ENCODE data around the gene ANK2.

Gene ANK2

DNA sequence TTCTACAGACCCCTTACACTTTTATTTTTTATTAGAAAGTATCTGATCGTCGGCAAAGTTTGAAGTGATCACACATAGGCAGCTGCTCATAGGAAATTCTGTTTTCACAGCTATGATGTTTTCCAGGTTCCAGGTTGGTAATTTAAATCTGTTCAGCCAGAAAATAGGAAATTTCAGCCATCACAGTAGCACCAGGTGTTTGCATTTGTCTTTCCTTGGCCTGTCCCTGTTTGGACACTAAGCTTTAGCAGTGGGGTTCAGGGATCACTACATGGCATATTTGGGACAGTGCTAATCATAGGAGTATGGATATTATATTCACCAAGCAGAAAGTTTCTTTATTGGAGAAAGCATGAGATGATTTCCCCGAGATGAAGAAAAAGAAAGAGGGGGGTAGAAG is 92.9 kb downstream of the ANK2 start:
- no peak overlapping the region for H3K4me3 Mint-ChIP-seq
- no peak overlapping the region for H3K27ac Mint-ChIP-seq
- no peaks in the 10 kb centered on the region for H3K36me3 Mint-ChIP-seq (ENCODE audit: low read depth)
- no peaks in the 10 kb centered on the region for H3K27me3 Mint-ChIP-seq
- H3K4me1 Mint-ChIP-seq (ENCODE audit: low read depth): no peaks in the 10 kb centered on the region
- no peaks in the 10 kb centered on the region for H3K9me3 Mint-ChIP-seq

DNA sequence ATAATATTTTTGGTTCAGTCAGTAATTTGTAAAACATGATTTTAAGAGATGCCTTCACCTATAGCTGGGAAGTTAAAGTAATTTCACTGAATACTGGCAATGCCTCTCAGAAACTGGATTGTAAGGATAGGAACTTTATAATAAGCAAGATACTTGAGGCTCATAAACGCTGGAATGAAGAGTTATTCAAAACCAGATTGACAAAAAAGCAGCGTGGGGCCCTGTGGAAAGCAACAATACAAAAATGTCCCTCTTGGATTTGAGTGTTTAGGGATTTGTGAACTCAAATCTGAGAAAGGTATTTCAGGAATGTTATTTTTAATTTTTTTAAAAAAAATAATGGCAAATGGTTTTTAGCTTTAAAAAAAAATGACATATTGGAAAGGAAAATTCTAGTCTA is 94.6 kb downstream of the ANK2 start:
- H3K27ac Mint-ChIP-seq: no peak overlapping the region
- no peaks in the 10 kb centered on the region for H3K9me3 Mint-ChIP-seq
- H3K4me1 Mint-ChIP-seq (ENCODE audit: low read depth): no peaks in the 10 kb centered on the region
- H3K36me3 Mint-ChIP-seq (ENCODE audit: low read depth): no peaks in the 10 kb centered on the region
- H3K27me3 Mint-ChIP-seq: no peaks in the 10 kb centered on the region
- no peak overlapping the region for H3K4me3 Mint-ChIP-seq

GRCh38 chr4:113145147-113145518 is 95.7 kb downstream of the ANK2 start:
- H3K4me3 Mint-ChIP-seq: no peak overlapping the region
- no peaks in the 10 kb centered on the region for H3K27me3 Mint-ChIP-seq
- H3K27ac Mint-ChIP-seq: no peak overlapping the region
- H3K4me1 Mint-ChIP-seq (ENCODE audit: low read depth): no peaks in the 10 kb centered on the region
- H3K36me3 Mint-ChIP-seq (ENCODE audit: low read depth): no peaks in the 10 kb centered on the region
- no peaks in the 10 kb centered on the region for H3K9me3 Mint-ChIP-seq

DNA sequence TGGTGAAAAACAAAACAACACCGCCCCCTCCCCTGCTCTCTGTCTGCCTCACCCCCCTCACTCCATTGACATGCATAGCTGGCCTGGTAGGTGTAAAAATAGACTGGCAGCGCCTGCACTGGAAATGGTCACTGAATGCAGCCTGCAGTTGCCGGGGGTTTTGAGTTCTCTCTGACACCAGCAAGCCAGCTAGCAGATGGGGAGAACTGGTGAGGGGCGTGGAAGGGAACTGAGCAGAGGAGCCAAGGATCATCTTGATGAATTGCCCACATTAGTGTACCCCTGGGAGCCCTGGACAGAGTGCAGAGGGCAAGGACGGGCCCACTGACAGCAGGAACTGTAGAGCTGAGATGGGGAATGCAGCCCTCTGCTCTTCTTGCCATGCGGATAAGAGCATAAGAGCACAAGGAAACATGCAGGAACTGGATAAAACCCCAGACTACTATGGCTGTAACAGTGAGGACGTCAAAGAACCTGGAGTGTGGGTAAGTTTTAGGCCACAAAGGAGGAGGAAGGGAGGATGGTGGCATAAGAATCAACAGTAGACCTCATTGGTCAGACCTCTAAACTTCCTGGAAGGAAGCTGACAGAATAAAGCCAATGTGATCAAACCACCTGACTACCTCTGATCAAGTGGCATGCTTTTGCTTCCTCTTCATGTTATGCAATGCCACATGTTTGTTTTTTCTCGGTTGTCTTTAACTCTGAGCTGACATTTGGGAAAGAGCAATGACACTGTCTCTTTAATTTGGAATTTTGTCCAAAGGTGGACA is 96.3 kb downstream of the ANK2 start:
- no peak overlapping the region for H3K4me3 Mint-ChIP-seq

DNA sequence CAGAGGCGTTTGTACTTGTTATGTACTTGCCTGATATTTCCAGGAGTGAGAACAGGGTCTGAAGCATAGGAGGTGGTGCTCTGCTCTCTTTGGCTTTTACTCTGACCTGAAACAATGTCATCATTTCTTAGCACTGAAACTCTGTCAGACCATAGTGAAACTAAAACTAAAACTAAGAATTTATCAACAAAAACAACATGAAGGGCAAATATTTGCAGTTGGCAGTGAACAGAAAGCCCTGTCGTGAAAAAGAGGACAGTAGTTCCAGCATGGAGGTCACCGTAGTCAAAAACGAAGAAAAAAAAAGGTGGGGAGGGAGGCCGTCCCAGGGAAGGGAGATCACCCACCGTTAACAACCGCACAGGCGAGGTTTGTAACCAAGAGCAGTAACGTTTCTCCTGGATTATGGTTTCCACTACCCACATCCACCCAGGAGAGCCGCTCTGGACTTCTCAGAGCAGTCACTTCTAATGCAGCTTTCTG is 97.5 kb downstream of the ANK2 start:
- Mint-ChIP-seq H3K9me3 (no peaks in the 10 kb centered on the region), H3K4me1 (ENCODE audit: low read depth) (no peaks in the 10 kb centered on the region), H3K27me3 (no peaks in the 10 kb centered on the region), H3K36me3 (ENCODE audit: low read depth) (no peaks in the 10 kb centered on the region), H3K27ac (peak overlapping the region; percentile 6), H3K4me3 (peak overlapping the region; percentile 72)

More for the DNA sequence above, 96.3 kb downstream of the ANK2 start:
- Mint-ChIP-seq H3K27ac (no peak overlapping the region), H3K4me1 (ENCODE audit: low read depth) (no peaks in the 10 kb centered on the region), H3K36me3 (ENCODE audit: low read depth) (no peaks in the 10 kb centered on the region), H3K27me3 (no peaks in the 10 kb centered on the region), H3K9me3 (no peaks in the 10 kb centered on the region)

DNA sequence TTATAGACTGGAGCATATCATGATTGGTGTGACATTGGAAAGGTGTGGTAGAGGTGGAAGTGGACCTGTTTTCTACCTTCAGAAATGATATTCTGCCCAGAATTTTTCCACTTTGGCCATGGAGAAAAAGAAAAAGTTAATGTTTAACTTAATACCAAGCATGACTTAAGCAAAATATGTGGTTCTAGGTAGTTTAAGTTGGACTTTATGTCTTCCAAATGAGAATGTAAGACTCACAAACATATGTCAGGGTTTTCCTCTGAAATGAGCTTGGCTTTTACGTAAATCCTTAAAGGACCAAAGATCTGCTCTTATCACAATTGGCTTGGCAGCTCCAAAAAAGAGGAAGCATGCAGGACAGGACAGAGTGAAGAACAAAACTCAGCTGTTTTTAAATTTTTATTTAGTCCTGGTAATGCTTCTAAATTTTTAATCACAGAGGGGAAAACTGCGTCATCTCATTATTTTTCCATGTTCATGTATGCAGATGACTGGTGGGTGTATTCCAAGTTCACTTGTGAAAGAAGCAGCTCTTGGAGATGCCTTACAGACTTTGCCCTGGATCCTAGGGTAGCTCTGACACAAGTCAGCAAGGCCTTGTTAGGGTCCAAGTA is 98.2 kb downstream of the ANK2 start:
- no peaks in the 10 kb centered on the region for H3K36me3 Mint-ChIP-seq (ENCODE audit: low read depth)
- H3K27ac Mint-ChIP-seq: no peak overlapping the region
- no peaks in the 10 kb centered on the region for H3K4me1 Mint-ChIP-seq (ENCODE audit: low read depth)
- no peaks in the 10 kb centered on the region for H3K27me3 Mint-ChIP-seq
- no peaks in the 10 kb centered on the region for H3K9me3 Mint-ChIP-seq
- no peak overlapping the region for H3K4me3 Mint-ChIP-seq

GRCh38 chr4:113148925-113149324 is 99.5 kb downstream of the ANK2 start:
- no peaks in the 10 kb centered on the region for H3K36me3 Mint-ChIP-seq (ENCODE audit: low read depth)
- no peaks in the 10 kb centered on the region for H3K4me1 Mint-ChIP-seq (ENCODE audit: low read depth)
- no peaks in the 10 kb centered on the region for H3K9me3 Mint-ChIP-seq
- H3K27me3 Mint-ChIP-seq: no peaks in the 10 kb centered on the region
- H3K27ac Mint-ChIP-seq: no peak overlapping the region
- no peak overlapping the region for H3K4me3 Mint-ChIP-seq

DNA sequence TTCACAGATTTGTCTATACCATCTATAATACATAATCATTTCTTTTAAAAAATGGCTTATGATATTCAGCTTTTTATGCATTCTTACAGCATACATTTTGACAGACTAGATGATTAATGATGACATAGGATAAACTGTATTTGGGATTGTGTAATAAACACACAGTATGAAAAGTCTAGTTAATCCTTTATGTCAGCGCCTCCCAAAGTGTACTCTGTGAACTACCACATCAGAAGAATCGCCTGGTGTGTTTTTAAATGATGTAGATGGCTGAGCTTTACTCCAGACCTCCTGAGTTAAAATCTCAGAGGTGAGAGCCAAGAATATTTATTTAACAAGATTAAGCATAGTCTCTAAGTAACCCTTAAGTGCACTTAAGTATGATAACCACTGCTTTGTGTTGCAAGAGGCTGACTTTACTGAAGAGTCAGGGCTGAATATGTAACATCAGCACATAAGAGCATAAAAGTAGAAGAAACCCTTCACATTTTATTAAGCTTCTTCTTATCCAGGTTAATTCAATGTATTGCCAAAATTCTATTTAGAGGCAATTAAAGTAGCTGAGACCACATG is 104.2 kb downstream of the ANK2 start:
- no peak overlapping the region for H3K27ac Mint-ChIP-seq
- no peaks in the 10 kb centered on the region for H3K27me3 Mint-ChIP-seq
- no peak overlapping the region for H3K4me3 Mint-ChIP-seq
- no peaks in the 10 kb centered on the region for H3K9me3 Mint-ChIP-seq
- no peaks in the 10 kb centered on the region for H3K4me1 Mint-ChIP-seq (ENCODE audit: low read depth)
- H3K36me3 Mint-ChIP-seq (ENCODE audit: low read depth): no peaks in the 10 kb centered on the region

DNA sequence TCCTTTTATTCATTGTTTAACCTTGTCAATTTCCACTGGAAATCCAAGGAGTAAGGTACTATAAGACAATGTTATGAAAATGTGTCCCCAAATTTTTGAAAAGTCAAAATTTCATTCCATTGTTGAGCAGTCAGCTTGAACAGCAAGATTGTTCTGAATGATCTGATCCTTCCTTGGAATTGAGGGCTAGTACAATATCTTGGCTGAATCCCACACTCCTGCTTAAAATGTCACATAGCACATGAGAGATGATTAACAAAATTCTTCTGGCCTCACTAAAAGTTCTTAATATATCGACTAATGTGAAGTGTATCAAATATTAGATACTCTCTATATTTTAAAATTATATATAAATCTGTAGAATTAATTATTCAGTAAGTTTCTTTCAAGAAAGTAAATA is 104.8 kb downstream of the ANK2 start:
- Mint-ChIP-seq H3K36me3 (ENCODE audit: low read depth) (no peaks in the 10 kb centered on the region), H3K9me3 (no peaks in the 10 kb centered on the region), H3K27ac (no peak overlapping the region), H3K27me3 (no peaks in the 10 kb centered on the region), H3K4me3 (no peak overlapping the region), H3K4me1 (ENCODE audit: low read depth) (no peaks in the 10 kb centered on the region)

GRCh38 chr4:113157086-113157857 is 107.8 kb downstream of the ANK2 start:
- Mint-ChIP-seq H3K27me3 (peaks cover 3% of the 10 kb centered on the region), H3K4me3 (no peak overlapping the region), H3K27ac (no peak overlapping the region), H3K4me1 (ENCODE audit: low read depth) (no peaks in the 10 kb centered on the region), H3K36me3 (ENCODE audit: low read depth) (no peaks in the 10 kb centered on the region), H3K9me3 (no peaks in the 10 kb centered on the region)

DNA sequence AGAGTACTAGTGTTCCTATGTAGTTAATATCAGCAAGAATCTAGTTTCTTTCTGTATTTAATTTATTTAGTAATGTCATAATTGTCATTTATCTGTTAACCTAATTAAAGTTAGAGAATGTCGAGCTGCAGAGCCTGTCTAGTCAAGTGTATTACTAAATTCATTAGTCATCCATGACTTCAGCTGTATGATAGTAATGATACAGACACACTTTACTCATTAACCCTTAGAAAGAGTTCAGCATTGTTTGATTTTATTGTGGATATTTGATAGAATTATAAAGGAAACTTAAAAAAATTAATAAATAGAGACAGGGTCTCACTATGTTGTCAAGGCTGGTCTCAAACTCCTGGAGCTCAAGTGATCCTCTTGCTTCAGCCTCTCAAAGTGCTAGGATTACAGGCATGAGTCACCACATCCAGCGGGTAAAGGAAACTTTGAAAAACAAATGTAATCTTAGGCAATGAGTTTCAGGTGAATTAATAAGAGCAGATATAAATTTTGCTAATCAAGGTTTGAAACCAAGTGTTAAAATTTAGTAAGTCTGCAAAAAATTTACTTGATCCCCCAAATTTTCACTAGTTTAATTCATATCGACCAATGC is 110.6 kb downstream of the ANK2 start:
- Mint-ChIP-seq H3K4me1 (ENCODE audit: low read depth) (no peaks in the 10 kb centered on the region), H3K4me3 (no peak overlapping the region), H3K9me3 (no peaks in the 10 kb centered on the region), H3K27ac (no peak overlapping the region), H3K36me3 (ENCODE audit: low read depth) (no peaks in the 10 kb centered on the region), H3K27me3 (peaks cover 4% of the 10 kb centered on the region)

DNA sequence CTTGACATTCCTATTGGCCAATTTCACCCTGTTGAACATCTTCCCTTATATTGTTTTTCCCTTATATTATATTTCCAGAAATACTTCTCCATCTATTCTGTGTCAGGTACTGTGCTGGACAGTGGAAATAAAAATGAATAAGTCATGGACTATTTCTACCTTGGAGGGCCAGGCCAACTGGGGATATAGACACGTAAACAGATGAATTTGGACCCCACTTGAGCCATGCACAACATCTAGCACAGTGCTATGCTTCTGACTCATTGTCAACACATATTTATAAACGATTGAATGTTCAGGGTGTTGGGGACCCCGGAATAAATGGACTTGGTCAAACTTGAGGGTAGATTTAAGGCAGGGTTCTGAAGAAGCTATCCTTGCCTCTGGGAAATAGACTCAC is 111.1 kb downstream of the ANK2 start:
- Mint-ChIP-seq H3K27ac (no peak overlapping the region), H3K27me3 (peaks cover 4% of the 10 kb centered on the region), H3K4me3 (no peak overlapping the region), H3K4me1 (ENCODE audit: low read depth) (no peaks in the 10 kb centered on the region), H3K36me3 (ENCODE audit: low read depth) (no peaks in the 10 kb centered on the region), H3K9me3 (no peaks in the 10 kb centered on the region)

DNA sequence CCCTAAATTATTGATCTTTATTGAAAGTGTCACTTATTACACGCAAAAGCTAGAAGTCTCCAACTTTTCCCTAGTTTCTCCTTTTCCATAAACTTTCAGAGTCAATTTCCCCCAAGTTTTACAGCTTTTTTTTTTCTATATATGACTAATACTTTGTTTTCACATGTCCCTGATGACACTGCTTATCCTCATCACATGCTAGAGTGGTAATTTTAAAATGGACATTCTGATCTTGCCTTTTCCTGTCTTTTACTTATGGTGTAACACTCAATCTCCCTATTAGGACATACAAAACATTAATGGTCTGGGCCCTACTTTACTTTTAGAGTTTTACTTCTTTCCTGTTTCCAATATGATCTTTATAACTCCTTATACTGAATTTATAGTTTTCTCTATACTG is 112.6 kb downstream of the ANK2 start:
- Mint-ChIP-seq H3K4me1 (ENCODE audit: low read depth) (no peaks in the 10 kb centered on the region), H3K27ac (no peak overlapping the region), H3K4me3 (no peak overlapping the region), H3K27me3 (peaks cover 4% of the 10 kb centered on the region), H3K9me3 (no peaks in the 10 kb centered on the region), H3K36me3 (ENCODE audit: low read depth) (no peaks in the 10 kb centered on the region)

DNA sequence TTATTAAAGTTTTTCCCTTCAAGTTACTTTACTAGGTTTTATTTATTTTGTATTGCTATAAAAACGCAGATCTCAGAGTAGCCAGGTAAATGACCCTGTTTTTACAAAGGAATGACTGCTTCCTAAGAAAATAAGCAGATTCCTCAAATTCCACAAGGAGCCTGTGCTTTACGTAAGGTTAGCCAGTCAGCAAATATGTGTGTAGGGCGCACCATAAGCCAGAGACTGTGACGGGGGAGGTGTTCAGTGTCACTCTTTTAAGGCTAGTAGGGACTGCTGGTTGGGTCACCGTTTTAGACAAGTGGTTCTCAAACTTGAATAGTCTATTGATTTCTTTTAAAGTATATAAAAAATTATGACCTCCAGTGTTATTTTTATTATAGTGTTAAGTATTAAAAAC is 119.9 kb downstream of the ANK2 start:
- Mint-ChIP-seq H3K27ac (no peak overlapping the region), H3K27me3 (peaks cover 3% of the 10 kb centered on the region), H3K4me1 (ENCODE audit: low read depth) (no peaks in the 10 kb centered on the region), H3K4me3 (no peak overlapping the region), H3K36me3 (ENCODE audit: low read depth) (no peaks in the 10 kb centered on the region), H3K9me3 (no peaks in the 10 kb centered on the region)
